GM19463 (cell line): ENCODE measurements around the gene GRIK4.

Experiments used
- ATAC-seq: cut with Tn5 transposase; IDR thresholded peaks from one replicate; pipeline ENCODE4 v1.9.1; 2021; ENCODE audit warnings: mild to moderate bottlenecking, moderate library complexity; ENCODE audit not compliant: unreplicated experiment

GRIK4 gene

DNA sequence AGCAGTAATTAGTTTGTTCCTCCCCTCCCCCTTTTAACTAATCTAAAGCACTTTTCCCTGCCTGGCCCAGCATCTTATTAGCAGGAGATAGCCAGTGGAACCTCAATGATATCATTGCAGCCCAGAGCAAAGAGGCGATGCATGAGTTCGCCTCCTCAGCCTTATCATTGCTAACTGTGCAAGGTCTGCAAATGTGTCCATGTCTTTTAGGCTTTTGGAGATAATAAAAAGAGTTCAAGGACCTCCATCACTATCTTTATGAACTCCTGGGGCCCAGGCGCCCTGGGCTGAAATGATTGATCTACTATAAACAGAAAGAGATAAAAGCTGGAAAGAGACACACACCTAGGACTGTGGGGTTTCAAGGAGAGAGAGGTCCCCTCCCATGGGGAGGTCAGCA lies 388.2 kb downstream of the GRIK4 start:
- no peak for ATAC-seq

DNA sequence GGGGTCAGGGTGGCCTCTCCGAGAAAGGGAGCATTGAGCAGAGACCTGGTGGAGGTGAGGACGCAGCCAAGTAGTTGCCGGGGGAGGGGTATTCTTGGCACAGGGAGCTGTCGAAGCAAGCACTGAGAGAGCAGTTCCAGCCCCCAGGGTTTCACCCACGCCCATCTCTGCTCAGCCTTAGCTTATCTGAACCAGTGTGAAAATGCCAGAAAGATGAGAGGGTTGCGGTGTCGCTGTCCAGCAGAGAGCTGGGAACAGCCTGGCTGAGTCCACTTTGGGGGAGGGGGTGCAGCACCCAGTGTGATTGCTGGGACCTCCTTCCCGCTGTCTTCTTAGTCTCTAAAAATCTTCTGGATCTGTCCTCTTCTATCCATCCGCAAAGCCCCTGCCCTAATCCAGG lies 389.1 kb downstream of the GRIK4 start:
- ATAC-seq, result no peak

DNA sequence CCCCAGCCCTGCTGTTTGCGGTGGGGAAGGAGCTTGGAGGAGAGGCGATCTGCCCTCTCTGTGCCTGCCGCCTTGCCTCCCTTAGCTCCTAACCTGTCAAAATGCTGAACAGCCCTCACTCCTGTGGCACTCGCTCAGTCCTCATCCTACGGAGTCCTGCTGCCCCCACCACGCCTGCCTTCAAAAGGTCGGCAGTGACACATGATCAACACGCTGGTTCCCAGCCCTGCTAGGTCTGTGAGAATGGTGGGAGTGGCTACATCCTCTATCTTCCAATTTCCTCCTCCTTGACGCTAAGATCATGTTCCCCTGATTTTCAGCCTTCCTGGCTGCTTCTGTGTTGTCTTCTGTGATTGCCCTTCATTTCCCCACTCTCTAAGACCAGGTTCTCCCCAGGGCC lies 392.1 kb downstream of the GRIK4 start:
- no peak for ATAC-seq

DNA sequence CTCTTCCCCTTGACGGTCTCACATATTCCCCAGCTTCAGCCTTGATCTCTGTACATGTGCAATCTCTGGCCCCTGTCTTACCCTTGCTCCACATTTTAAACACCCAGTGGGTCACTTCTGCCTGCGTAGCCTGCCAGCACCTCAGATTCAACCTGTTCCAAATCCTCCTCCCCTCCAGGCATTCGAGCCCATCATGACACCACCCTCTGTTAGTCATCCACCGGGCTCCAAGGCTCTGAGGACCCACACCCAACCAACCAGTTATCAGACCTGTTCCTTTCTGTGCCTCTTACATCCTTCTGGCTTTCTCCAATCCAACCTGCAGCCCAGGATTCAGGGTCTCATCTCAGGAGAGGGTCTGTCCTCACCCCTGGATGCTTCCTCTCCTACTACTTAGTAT lies 392.6 kb downstream of the GRIK4 start:
- ATAC-seq, result no peak

DNA sequence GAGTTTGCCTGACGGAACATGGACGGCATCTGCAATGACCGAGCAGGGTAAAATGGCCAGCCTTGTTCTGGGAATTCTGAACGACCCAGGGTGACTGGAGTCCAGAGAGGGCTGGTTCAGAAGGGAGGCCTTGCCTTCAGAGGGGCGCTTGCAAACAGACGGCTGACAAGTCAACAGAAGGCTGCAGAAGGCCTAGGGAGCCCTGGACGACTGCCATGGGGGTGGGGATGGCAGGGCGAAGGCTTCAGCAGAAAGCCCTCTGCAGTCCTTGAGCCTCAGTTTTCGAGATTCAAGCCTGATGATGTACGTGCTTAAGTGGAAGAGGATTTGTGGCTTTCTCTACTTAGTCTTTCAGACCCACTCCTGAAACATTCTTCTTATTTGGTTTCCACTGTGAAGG lies 395.2 kb downstream of the GRIK4 start:
- ATAC-seq, result no peak

DNA sequence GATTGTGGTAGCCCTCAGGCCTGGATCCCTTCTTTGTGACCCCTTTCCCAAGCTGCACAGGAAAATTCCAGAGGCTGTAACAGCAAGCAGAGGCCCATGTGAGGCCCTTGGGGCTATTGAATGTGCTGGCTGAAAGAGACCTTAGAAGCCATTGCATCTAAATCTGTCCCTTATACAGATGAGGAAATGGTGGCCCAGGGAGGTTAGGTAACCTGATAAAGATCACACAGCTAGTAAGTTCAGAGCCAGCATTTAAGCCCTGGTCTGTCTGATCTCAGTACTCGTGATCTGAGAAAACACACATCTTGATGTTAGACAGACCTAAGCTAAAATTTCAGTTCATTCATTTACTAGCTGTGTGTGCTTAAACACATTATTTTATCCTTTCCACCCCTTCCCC lies 396.4 kb downstream of the GRIK4 start:
- no peak for ATAC-seq

DNA sequence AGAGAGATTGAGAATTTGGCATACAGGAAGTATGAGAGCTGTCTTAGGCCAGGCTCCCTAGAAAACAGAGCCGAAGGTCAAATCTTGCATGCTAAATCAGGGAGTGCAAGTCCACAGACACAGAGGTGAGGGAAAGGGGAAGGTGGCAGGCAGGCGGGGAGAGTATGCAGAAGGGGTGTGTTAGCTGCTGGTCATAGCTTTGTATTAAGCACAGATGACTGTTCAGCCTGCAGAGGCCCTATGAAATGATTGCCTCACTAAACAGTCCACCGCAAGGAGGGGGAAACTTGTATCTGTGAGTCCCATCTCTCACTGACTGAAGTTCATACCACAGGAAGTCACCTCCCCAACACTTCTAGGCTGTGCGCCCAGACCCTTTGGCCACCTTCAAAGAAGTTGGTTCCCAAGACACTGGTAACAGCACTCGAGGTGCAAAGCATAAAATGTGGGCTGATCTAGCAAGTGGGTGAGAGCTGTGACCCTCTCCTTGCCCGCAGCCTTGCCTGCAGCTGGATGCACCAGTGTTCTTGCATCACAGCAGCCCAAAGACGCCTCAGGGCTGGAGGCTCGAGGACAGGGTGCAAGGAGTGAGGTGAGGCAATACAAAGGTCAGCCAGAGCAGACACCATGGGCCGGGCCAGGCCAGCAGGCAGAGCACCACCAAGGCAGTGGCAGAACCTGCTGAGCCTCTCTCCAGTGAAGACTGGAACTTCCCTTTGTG lies 397.1 kb downstream of the GRIK4 start:
- ATAC-seq, result no peak

DNA sequence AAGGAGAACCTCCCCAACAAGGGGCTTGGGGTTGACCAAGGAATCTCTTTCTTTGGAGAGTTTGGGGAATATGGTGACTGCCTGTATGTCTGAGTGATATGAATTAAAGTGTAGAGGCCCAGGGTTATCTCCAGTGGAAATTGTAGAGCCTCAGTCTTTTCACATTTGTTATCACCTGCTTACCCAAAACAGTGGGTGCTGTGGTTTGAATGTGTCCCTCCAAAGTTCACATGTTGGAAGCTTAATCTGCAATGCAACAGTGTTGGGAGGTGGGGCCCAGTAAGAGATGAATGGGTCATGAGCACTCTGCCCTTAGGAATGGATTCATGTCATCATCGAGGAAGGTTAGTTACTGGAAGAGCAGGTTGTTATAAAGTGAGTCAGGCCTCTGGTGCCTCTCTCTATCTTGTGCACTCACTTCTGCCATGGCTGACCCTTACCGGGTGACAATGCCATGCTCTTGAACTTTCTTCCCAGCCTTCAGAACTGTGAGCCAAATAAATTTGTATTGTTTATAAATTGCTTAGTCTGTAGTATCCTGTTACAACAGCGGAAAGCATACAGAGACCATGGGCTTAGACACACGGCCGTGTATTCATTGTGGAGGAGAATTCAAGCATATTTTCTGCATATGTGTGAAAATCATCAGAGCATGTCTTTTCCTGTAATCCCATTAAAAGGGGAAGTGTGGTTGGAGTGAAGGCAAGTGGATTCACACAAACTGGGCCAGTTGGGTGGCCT lies 398.3 kb downstream of the GRIK4 start:
- ATAC-seq, result no peak

DNA sequence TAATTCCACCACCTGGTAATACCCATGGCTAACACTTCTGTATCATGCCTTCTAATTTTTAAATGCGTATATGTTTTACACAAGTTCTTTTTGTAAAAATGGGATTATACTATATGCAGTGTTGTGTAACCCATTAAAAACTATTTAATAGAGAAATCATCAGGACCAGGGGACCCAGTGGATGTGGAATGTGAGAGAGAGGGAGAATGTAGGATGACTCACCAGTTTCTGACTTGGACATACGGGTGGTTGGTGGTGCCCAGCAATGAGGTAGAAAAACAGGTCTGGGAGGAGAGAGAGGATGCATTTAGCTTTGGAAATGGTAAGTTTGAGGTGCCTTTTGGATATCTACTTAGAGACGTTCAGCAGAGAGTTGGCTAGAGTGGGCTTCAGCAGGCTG lies 400.4 kb downstream of the GRIK4 start:
- no peak for ATAC-seq

DNA sequence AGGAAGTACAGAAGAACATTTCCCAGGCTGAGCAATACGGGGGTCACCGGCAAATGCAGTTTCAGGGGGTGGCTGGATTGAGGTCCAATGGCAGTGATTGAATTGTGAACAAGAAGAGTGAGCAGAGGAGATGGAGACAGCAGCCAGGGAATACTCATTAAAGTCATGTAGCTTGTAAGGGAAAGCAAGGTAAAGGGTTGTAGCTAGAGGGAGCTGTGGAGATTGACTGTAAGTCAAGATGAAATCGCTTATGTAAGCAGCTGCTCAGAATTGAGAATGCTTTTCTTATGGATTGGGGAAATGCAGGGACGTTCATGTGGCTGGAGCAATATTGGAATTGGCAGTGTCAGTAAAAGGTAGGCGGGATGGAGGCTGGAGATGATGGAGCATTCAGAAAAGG lies 401.0 kb downstream of the GRIK4 start:
- ATAC-seq, result no peak

DNA sequence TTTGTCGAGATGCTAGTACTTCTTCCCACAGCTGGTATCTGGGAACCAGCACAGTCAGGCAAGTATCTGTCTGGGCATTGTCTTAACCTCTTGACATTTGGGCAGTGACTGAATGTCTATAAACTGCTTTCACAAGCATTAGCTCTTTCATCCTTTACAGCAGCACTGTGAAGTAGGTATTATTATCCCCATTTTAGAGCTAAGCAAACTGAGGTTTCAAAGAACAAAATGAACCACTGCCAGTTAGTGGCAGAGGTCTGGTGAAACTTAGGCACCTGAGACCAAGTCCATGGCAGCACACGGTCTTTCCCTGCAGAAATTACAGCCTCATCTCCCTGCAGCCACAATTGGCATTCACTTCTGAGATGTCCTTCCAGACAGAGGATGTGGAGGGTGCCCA lies 401.4 kb downstream of the GRIK4 start:
- ATAC-seq, result no peak

DNA sequence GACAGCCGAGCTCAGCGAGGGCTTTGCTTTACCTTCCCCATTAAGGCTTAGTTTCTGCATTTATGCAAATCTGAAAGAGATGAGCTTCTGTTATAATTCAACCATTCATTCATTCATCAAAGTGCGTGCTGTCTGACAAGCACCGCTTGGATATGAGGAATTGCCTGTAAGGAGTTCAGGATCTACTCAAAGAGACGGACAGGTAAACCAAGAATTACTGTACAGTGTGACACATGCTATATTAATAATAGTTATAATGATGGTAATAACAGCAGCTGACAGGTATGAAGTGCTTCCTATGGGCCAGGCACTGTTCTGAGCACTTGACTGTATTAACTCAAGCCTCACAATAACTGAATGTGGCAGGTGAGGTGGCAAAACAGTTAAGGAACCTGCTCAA lies 402.5 kb downstream of the GRIK4 start:
- no peak for ATAC-seq

DNA sequence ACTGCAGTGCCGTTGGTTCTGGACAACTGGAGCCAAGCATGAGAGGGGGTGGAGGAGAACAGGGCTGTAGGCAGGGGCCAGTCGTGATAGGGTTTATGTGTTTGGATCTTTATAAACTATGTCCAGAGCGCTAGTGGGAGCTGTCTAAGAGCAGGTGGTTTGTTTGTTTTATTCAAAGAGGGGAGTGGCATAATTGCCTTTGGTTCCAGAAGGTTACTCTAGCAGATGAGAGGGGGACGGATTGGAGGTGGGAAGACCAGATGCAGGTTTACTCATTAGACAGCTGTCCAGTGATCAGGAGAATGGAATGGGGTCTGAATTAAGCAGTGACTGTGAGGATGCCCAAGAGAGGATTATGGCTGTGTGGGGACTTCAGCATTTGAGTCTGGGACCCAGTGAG lies 403.1 kb downstream of the GRIK4 start:
- no peak for ATAC-seq

DNA sequence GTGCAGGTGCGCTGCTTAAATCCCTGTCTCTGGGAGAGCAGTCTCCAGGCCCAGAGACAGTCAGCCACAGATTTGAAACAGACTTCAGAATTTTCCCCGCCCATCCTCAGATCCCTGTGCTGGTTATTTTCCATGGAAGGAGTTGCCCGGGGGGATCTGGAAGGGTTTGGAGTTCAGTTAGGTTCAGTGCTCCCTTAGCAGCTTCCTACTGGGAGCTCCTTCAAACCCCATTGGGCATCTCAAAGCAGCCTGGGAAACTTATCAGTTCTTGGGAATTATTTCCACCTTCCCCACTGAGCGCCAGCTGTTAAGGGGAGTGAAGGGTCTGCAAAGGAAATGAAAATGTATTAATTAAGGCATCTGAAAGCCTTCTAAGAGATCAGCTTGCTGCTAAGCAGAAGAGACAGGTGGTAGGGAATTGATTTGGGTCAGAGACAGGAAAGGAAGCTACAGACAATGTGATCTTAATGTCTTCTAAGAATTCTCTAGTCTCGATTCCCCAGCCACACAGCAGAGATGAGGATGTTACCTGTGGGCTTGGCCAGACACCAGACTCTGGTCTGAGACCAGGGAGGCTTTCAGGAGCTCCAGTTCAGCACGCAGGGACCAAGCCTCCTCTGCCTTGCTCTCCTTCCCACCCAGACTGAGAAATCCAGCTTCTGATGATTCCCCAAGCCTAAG lies 406.2 kb downstream of the GRIK4 start:
- no peak for ATAC-seq

DNA sequence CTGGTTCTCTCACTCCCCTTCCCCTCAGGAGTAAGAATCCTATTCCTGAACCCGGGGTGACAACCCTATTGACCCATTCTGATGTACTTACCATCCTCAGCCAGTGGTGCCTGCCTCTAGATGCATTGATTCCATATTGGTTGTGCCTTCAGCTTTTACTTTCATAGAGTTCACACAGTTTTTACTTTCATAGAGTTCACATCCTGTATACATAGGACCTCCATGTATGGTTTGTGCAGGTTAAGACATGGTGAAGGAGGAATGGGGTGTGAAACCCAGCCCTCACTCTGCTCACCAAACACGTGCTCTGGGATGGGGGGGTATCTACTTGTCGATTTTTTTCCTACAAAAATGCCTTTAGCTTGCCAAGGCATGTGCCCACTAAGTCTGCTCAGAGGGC lies 406.7 kb downstream of the GRIK4 start:
- no peak for ATAC-seq

DNA sequence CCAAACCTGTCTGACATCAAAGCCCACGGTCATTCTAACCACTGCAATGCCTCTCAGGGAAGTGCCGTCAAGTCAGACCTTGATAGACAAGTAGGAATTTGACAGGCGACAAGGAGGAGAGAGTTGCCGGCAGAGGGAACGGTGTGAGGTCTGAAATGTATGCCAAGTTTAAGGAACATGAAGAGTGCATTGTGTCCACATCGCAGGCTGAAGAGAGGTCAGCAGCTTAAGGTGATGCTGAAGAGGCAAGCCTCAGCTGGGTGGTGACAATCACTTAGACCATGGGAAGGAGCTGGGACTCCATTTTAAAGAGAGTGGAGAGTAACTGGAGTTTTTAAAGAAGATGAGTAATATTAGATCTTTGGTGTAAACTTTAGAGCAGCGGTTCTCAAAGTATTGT lies 407.5 kb downstream of the GRIK4 start:
- ATAC-seq, result no peak

DNA sequence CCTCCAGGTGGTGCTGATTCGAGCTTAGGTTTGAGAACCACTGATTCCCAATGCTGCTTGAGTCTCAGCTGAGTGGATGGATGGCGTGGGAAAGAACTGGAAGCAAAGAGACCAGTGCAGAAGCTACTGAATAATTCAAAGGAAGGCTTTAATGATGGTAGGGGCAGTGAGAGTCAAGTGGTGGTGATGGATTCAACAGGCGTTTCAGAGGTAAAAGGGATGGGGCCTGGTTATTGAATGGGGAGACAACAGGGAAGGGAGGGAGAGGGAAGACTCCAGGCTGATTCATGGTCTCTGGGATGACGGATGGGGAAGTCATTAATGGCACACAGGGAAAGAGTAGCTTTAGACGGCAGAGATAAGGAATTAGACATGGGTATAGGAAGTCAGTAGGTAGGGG lies 408.0 kb downstream of the GRIK4 start:
- ATAC-seq, result no peak

DNA sequence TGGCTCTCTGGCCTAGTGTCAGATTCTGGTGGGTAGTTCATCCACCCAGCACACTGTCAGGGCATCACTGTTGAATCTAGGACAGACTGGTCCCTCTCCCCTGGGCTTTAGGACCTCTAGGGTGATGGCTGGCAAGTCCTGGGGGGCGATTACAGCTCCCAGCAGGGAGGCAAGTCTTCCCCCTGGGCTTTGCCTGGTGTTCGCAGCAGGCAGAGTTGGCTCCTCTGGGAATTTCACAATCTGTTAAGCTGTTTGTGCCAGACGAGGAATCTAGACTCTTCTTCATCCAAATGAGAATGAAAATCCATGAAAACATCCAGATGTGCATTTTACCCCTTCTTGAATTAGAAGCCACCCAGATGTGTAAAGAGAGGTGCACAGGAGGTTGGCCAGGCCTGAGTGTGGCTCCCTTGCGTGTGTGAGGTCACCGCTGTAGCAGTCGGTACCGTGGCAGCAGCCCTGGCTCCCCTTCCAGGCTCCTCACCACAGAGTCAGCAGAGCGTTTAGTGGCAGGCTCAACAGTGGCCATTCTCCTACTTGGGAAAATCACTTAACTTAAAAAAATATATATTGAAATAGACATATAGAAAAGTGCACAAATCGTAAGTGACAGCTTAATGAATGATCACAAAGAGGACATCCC lies 412.4 kb downstream of the GRIK4 start:
- no peak for ATAC-seq

DNA sequence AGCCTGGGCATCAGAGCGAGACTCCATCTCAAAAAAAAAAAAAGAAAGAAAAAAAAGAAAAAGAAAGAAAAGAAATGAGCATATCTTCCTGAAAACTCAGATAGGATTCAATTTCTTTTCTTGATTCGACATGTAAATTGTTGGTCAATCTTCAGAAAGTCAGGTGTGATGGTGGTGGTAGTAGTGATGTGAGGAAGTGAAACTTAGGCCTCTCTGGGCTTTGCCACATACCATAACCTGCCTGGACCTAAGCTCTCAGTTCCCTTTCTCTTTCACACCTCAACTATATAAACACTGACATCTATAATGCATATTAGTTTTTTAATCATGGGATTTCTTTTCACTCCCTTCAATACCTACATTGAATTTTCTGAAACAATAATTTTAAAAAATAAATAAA lies 414.4 kb downstream of the GRIK4 start:
- ATAC-seq, result peak; percentile 99

DNA sequence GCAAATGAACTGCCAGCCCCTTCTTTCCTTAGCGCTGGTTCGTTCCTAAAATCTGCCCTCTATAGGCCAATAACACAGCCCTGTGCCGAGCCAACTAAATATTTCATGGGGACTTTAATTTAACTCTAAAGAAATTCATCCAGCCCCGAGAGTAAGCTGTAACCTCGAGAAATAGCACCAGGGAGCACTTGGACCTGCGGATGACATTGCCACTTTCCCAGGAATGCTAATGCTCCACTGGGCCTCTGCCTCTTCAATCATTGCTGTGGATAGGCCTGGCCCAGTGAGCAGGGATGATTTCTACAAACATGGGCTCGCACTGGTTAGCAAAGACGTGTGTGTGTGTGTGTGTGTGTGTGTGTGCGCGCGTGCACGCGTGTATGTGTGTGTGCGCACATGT lies 417.1 kb downstream of the GRIK4 start:
- ATAC-seq, result no peak

DNA sequence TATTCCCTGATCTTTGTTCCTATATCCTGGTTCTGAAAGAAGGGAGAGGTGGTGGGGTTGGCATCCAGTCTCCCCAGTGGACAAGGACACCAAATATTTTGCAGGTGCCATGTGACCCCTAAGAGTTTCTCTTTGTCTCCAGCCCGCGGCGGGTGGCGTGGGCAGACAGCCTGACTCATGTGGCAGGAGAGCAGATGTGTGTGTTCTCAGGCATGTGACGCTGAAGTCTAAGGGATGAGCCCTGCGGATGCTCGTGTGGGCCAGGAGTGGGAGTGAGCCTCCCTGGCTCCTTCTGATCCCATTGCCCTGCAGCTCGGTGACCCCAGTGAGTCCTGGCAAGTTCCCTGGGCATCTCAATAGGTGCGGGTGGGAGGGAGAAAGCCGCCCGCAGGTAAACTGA lies 417.5 kb downstream of the GRIK4 start:
- no peak for ATAC-seq

DNA sequence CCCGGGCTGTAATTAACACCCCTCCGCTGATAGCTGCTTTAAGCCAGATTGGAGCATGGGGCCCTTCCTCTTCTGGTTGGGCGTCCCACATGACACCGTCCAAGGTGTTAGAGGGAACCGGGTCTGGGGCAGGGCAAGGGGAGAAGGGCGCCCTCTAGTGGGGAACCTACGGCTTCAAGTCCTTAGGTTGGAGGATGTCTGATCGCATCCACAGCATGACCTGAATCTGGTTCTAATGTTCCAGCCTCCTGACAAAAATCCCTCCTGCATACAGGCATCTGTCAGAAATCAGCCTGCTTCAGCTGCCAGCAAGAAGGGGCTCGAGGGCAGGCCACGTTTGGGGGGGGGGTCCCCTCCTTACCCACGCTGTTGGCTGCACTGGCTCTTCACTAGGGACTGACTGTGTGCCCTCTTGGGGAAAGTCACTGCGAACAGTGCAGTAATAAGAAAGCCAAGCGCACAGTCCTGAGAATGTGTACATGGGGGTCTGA lies 418.2 kb downstream of the GRIK4 start:
- ATAC-seq, result no peak
